PC-9 (cell line): ENCODE measurements around the gene RTL1.

Experiments used
- CTCF ChIP-seq: fragments of 200-600 bp; sonication (generic); conservative IDR thresholded peaks from 2 replicates; pipeline ENCODE4 v1.6.1; 2017; ENCODE audit warnings: mixed run types, antibody characterized with exemption, mild to moderate bottlenecking, moderate library complexity
- EZH2 ChIP-seq: fragments of 200-600 bp; sonication (generic); IDR thresholded peaks from 2 replicates; pipeline ENCODE4 v1.8.0; 2017; ENCODE audit warnings: antibody characterized with exemption, low read depth

GRCh38 chr14:100898465-100898864, 5.1 kb downstream of the RTL1 start:
- no peak for TF ChIP-seq CTCF
- no peak for TF ChIP-seq EZH2
